Activated T-cell treated with anti-CD3 and anti-CD28 coated beads, Interleukin-2, amount 50 U/mL, for 1 hour (primary cell): ENCODE data around the gene ZMYND8.
"Not testable (repeated sequence)": the region's sequence is repeated elsewhere in the genome, so short reads cannot be mapped to it uniquely, and the experiment has no call there.

Experiments
- DNase-seq: peaks from one replicate; pipeline ENCODE4 v3.0.0-alpha.2; 2020

Gene ZMYND8

GRCh38 chr20:47217482-47218446, 138.7 kb downstream of the ZMYND8 start:
- DNase-seq, result no peak

GRCh38 chr20:47216819-47217410, 139.6 kb downstream of the ZMYND8 start:
- no peak for DNase-seq

- DNase-seq, result no peak
These were observed 140.7 kb downstream of the ZMYND8 start for GRCh38 chr20:47215653-47216397.

- no peak for DNase-seq
These were observed 142.5 kb downstream of the ZMYND8 start for GRCh38 chr20:47213966-47214365.

- no peak for DNase-seq
These were observed 143.8 kb downstream of the ZMYND8 start for GRCh38 chr20:47212606-47213207.

GRCh38 chr20:47211036-47211435, 145.5 kb downstream of the ZMYND8 start:
- DNase-seq, result no peak

GRCh38 chr20:47210470-47210869, 146.0 kb downstream of the ZMYND8 start:
- DNase-seq, result no peak

GRCh38 chr20:47209982-47210381, 146.5 kb downstream of the ZMYND8 start:
- DNase-seq, result no peak

GRCh38 chr20:47208534-47209174, 147.8 kb downstream of the ZMYND8 start:
- DNase-seq, result no peak

- no peak for DNase-seq
These were observed 149.4 kb downstream of the ZMYND8 start for GRCh38 chr20:47206962-47207641.

GRCh38 chr20:47206552-47206951, 149.9 kb downstream of the ZMYND8 start:
- not testable (repeated sequence) for DNase-seq

- DNase-seq, result peak; percentile 63
These were observed 150.8 kb downstream of the ZMYND8 start for GRCh38 chr20:47205577-47206123.

- DNase-seq, result not testable (repeated sequence)
These were observed 151.7 kb downstream of the ZMYND8 start for GRCh38 chr20:47204850-47205122.

GRCh38 chr20:47204008-47204849, 152.3 kb downstream of the ZMYND8 start:
- no peak for DNase-seq

- no peak for DNase-seq
These were observed 153.5 kb downstream of the ZMYND8 start for GRCh38 chr20:47202733-47203667.

- DNase-seq, result no peak
These were observed 155.3 kb downstream of the ZMYND8 start for GRCh38 chr20:47201074-47201730.

GRCh38 chr20:47198996-47199552, 157.4 kb downstream of the ZMYND8 start:
- no peak for DNase-seq

- no peak for DNase-seq
These were observed 158.2 kb downstream of the ZMYND8 start for GRCh38 chr20:47198254-47198671.
